AG04449 (cell line): ENCODE measurements around the gene STARD6.
A peak's percentile ranks its signal among the peaks of the same experiment; 100 is the strongest.

Source experiments
- CTCF ChIA-PET: fragments of 350-600 bp; formaldehyde crosslinking; extraction: SDS; loops from one replicate; lab custom pipeline; 2021; ENCODE audit warnings: antibody characterized with exemption; lab: Yijun Ruan, JAX
- POLR2A ChIA-PET: fragments of 400-600, 350-600 bp; formaldehyde crosslinking; extraction: SDS; loops from one replicate; lab custom pipeline; 2020; ENCODE audit warnings: antibody characterized with exemption, inconsistent platforms; lab: Yijun Ruan, JAX
- DNase-seq: peaks from one replicate; pipeline ENCODE4 v3.0.0-alpha.2; 2010; ENCODE audit warnings: low read depth, low spot score
- H3K4me3 ChIP-seq: 2 replicates; pipeline ENCODE4 v1.5.1; 2011; ENCODE audit warnings: low read depth, mild to moderate bottlenecking, control low read depth, low read length
- TF ChIP-seq, protein P1 (sequence below): IDR thresholded peaks from one replicate; pipeline ENCODE4 v1.5.1; 2011; ENCODE audit warnings: mild to moderate bottlenecking, moderate library complexity, low read length, control low read depth, inconsistent platforms; ENCODE audit not compliant: insufficient read depth; ENCODE audit errors: missing control alignments

Gene STARD6

DNA sequence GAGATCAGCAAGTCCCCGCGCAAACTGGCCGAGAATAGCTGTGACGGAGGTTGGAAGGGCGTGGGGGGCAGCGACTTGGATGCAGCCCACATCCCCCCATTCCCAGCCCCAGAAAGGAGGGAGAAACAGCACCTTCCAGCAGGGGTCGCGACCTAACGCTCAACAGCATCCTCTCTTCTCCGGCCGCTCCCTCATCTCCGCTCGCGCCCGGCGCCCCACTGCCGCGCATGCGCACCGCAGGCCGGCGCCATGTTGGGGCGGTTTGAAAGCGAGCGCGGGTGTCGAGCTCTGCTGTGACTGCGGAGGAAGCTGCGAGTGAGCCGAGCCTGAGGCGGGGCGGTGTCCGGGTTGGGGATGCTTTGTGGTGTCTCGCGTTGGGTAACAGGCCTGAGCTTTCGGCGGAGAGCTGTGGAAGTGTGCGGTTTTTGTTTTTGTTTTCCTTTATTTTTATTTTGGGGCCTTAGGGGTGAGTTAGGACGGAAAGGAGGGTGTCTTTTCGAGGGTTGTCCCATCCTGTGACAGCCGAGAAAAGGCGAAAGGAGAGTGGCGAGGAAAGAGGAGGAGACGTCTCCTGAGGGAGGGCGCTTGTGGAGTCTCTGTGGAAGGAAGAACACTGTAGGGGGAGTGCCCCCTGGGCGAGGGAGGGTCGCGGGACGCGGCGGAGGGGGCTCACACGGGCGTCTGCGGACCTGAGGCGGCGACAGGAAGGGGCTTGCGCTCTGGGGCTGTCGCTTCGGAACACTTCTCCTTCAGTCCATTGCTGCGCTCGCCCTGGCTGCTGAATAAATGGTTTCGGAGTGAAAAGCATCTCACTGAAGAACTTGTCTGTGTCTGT lies at the start of gene STARD6, which contains the start of gene C18orf54:
Gene STARD6, minus strand, starts transcription at position 199 of the 835 bp plus-strand sequence. CDS start 3,285 bp downstream, outside the sequence.
Gene C18orf54, plus strand, starts transcription at position 247 of the 835 bp plus-strand sequence. CDS start 2,667 bp downstream, outside the sequence.
- POLR2A ChIA-PET, result interaction anchor here (1.0 kb wide), 1 partner anchor 74 kb away, joined by 3 read pairs; no protein-coding TSS in a partner anchor
- TF ChIP-seq, protein P1, sequence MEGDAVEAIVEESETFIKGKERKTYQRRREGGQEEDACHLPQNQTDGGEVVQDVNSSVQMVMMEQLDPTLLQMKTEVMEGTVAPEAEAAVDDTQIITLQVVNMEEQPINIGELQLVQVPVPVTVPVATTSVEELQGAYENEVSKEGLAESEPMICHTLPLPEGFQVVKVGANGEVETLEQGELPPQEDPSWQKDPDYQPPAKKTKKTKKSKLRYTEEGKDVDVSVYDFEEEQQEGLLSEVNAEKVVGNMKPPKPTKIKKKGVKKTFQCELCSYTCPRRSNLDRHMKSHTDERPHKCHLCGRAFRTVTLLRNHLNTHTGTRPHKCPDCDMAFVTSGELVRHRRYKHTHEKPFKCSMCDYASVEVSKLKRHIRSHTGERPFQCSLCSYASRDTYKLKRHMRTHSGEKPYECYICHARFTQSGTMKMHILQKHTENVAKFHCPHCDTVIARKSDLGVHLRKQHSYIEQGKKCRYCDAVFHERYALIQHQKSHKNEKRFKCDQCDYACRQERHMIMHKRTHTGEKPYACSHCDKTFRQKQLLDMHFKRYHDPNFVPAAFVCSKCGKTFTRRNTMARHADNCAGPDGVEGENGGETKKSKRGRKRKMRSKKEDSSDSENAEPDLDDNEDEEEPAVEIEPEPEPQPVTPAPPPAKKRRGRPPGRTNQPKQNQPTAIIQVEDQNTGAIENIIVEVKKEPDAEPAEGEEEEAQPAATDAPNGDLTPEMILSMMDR, result peak; percentile 56
- peak within 1 kb of the TSS; percentile 82 for H3K4me3 ChIP-seq
- CTCF ChIA-PET, result interaction anchor here (0.6 to 2.2 kb wide), 15 partner anchors 13 to 566 kb away, joined by 3 to 11 read pairs (median 3); no protein-coding TSS in a partner anchor
- DNase-seq, result no peak

DNA sequence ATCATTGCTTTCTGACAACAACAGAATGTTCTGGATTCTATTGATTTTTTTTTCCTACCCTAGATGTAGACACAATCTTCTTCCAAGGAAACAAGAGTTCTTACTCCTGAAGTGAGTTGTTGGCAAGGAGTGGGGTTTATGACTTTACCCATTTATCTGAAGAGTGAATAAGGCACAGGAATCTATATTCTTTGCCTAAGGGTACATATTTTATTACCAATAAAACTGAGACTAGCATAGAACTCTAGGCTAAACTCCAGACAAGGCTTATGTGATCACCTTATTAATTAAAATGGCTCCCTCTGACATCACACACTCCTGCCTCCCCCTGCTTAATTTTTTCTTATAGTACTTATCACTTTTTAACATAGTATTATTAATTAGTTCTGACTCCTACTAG lies 47.6 kb upstream of the STARD6 start:
- DNase-seq, result no peak
- H3K4me3 ChIP-seq, result no peak overlapping the region
- TF ChIP-seq, protein P1, result no peak
- ChIA-PET CTCF (no interaction called here), POLR2A (no interaction called here)

GRCh38 chr18:54396760-54397159 lies 39.1 kb upstream of the STARD6 start:
- TF ChIP-seq, protein P1, result no peak
- POLR2A ChIA-PET, result no interaction called here
- H3K4me3 ChIP-seq, result no peak overlapping the region
- CTCF ChIA-PET, result no interaction called here
- DNase-seq, result no peak

- DNase-seq, result no peak
- TF ChIP-seq, protein P1, result no peak
- ChIA-PET POLR2A (no interaction called here), CTCF (interaction anchor here (7.0 kb wide), 1 partner anchor 277 kb away, joined by 91 read pairs; no protein-coding TSS in a partner anchor)
- H3K4me3 ChIP-seq, result no peak overlapping the region
These were observed 36.1 kb upstream of the STARD6 start for GRCh38 chr18:54393648-54394294.

- ChIA-PET CTCF (interaction anchor here (0.8 to 7.0 kb wide), 17 partner anchors 8 to 282 kb away, joined by 3 to 91 read pairs (median 4); partner anchors contain the start of genes C18orf54 and STARD6), POLR2A (no interaction called here)
- TF ChIP-seq, protein P1, result peak; percentile 60
- no peak for DNase-seq
- H3K4me3 ChIP-seq, result no peak overlapping the region
These were observed 34.9 kb upstream of the STARD6 start for GRCh38 chr18:54392543-54393023.
